HG03521 (cell line): ENCODE data around the gene HEBP2.

ENCODE experiments used
- ATAC-seq: cut with Tn5 transposase; IDR thresholded peaks from one replicate; pipeline ENCODE4 v1.9.1; 2021; ENCODE audit warnings: mild to moderate bottlenecking, moderate library complexity; ENCODE audit not compliant: unreplicated experiment

The HEBP2 gene

GRCh38 chr6:138450445-138450844 lies 46.4 kb downstream of the HEBP2 start:
- no peak for ATAC-seq

GRCh38 chr6:138451043-138451442 lies 47.0 kb downstream of the HEBP2 start:
- ATAC-seq = no peak

- ATAC-seq = no peak
Observed at GRCh38 chr6:138454981-138455706, 51.1 kb downstream of the HEBP2 start.

- ATAC-seq = peak; percentile 96
Observed at GRCh38 chr6:138455746-138456400, 51.9 kb downstream of the HEBP2 start.

- no peak for ATAC-seq
Observed at GRCh38 chr6:138456401-138456790, 52.4 kb downstream of the HEBP2 start.

- ATAC-seq = no peak
Observed at GRCh38 chr6:138461647-138462046, 57.6 kb downstream of the HEBP2 start.

- no peak for ATAC-seq
Observed at GRCh38 chr6:138464085-138464484, 60.1 kb downstream of the HEBP2 start.

- no peak for ATAC-seq
Observed at GRCh38 chr6:138465007-138465645, 61.1 kb downstream of the HEBP2 start.

- no peak for ATAC-seq
Observed at GRCh38 chr6:138467901-138468300, 63.9 kb downstream of the HEBP2 start.

- no peak for ATAC-seq
Observed at GRCh38 chr6:138468320-138469015, 64.4 kb downstream of the HEBP2 start.
